ENCODE data around the gene ARHGAP1. TPM values are rescaled to one million over a fixed set of nuclear protein-coding genes. Genes with fewer than 3 reads are reported as not detected.

ARHGAP1 gene
- total and polyA plus RNA-seq, 2 of the 13 experiments (the other 11 are each of a cell fraction or from before 2014, with no cell fraction given) = 18.6 to 30.3 TPM

- peak; percentile 85; the same call in 1 of the 2 replicates for TF ChIP-seq NRL (CRISPR knock-in tag; IDR thresholded peaks at IDR 0.05; ENCODE audit: borderline replicate concordance)
- peak; percentile 76; the same call in 1 of the 2 replicates for TF ChIP-seq BRCA1 (CRISPR knock-in tag; IDR thresholded peaks at IDR 0.05)
- no peak for TF ChIP-seq ZBTB43 (CRISPR knock-in tag; conservative IDR thresholded peaks at IDR 0.05)
- TF ChIP-seq ARID4A (CRISPR knock-in tag; IDR thresholded peaks at IDR 0.05; ENCODE audit: borderline replicate concordance) = peak; percentile 54; the same call in 1 of the 2 replicates
- peak; percentile 36 for TF ChIP-seq ZBTB33 (CRISPR knock-in tag; IDR thresholded peaks at IDR 0.05)
- TF ChIP-seq ZNF687 (CRISPR knock-in tag; IDR thresholded peaks at IDR 0.05) = no peak; the same call in 1 of the 2 replicates
- TF ChIP-seq ZFP82 (CRISPR knock-in tag; IDR thresholded peaks at IDR 0.05; ENCODE audit: borderline replicate concordance) = peak; percentile 94
- peak; percentile 83; the same call in 1 of the 2 replicates for TF ChIP-seq ZNF670 (CRISPR knock-in tag; IDR thresholded peaks at IDR 0.05; ENCODE audit: borderline replicate concordance)
- TF ChIP-seq MEIS2 (CRISPR knock-in tag; IDR thresholded peaks at IDR 0.05) = peak; percentile 97
- TF ChIP-seq ZNF558 (CRISPR knock-in tag; IDR thresholded peaks at IDR 0.05; ENCODE audit: borderline replicate concordance) = peak; percentile 54; the same call in 1 of the 2 replicates
- TF ChIP-seq THAP9 (CRISPR knock-in tag; IDR thresholded peaks at IDR 0.05; ENCODE audit: borderline replicate concordance) = 0 out of 2 replicates have a peak, but pooled peaks have one; percentile 36
- no peak; the same call in 1 of the 2 replicates for TF ChIP-seq TGIF2 (CRISPR knock-in tag; IDR thresholded peaks at IDR 0.05)
Measured at GRCh38 chr11:46719048-46719542, 18.7 kb upstream of the ARHGAP1 start, which contains the start of gene F2 (continued).

Measured in HepG2 (cell line).